Activated T-cell treated with anti-CD3 and anti-CD28 coated beads, Interleukin-2, amount 50 U/mL, for 4 hours (primary cell): ENCODE results near the gene MAN1A1. TPM values are rescaled to one million over a fixed set of nuclear protein-coding genes. Genes with fewer than 3 reads are reported as not detected.

Experiments used
- ATAC-seq, 2 donors: fragments of 200-7000 bp; cut with Tn5 transposase; one replicate each; pipeline ENCODE4 v1.10.0; 2021
- DNase-seq: peaks from one replicate; pipeline ENCODE4 v3.0.0-alpha.2; 2020
- H3K27me3 Mint-ChIP-seq: one replicate; pipeline ENCODE4 v1.8.0; 2021; ENCODE audit warnings: low read depth, mixed read lengths
- H3K36me3 Mint-ChIP-seq: one replicate; pipeline ENCODE4 v1.8.0; 2022; ENCODE audit warnings: mixed read lengths; ENCODE audit not compliant: insufficient read depth
- H3K4me1 Mint-ChIP-seq: one replicate; pipeline ENCODE4 v1.8.0; 2021; ENCODE audit warnings: low read depth, mixed read lengths
- H3K4me3 Mint-ChIP-seq: one replicate; pipeline ENCODE4 v1.8.0; 2021; ENCODE audit warnings: mild to moderate bottlenecking, moderate library complexity, mixed read lengths
- H3K9me3 Mint-ChIP-seq: one replicate; pipeline ENCODE4 v1.8.0; 2021; ENCODE audit warnings: mixed read lengths
- total RNA-seq, 3 donors: library from RNA; stranded (reverse); gene quantifications; one replicate each; pipeline ENCODE4 v1.2.1, GENCODE V29; 2021

The MAN1A1 gene
- total RNA-seq, 3 donors from 2014 or later = 28.5 to 33.6 (median 31.2) TPM

DNA sequence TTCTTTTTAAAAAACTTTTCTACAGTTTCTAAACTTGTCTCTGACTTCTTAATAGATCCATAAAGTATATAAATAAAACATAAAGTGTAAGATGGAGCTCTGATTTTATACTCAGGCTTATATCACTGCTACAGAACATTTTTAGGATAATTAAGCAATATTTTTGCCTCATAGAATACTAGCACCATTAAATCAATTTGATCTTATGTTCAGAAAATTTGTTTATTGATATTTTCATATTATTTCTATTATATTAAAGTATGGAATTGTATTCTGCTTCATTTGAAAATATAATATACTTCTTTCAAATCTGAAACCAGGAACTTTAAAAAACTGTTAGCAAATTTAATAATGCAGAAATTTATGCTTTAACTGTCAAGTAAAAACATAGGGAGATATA, 106.5 kb downstream of the MAN1A1 start:
- peaks cover 14% of the 10 kb centered on the region for H3K36me3 Mint-ChIP-seq
- no peak overlapping the region for H3K4me3 Mint-ChIP-seq
- ATAC-seq (no peak), DNase-seq (no peak)
- H3K4me1 Mint-ChIP-seq = no peaks in the 10 kb centered on the region
- H3K27me3 Mint-ChIP-seq = no peaks in the 10 kb centered on the region
- no peaks in the 10 kb centered on the region for H3K9me3 Mint-ChIP-seq

DNA sequence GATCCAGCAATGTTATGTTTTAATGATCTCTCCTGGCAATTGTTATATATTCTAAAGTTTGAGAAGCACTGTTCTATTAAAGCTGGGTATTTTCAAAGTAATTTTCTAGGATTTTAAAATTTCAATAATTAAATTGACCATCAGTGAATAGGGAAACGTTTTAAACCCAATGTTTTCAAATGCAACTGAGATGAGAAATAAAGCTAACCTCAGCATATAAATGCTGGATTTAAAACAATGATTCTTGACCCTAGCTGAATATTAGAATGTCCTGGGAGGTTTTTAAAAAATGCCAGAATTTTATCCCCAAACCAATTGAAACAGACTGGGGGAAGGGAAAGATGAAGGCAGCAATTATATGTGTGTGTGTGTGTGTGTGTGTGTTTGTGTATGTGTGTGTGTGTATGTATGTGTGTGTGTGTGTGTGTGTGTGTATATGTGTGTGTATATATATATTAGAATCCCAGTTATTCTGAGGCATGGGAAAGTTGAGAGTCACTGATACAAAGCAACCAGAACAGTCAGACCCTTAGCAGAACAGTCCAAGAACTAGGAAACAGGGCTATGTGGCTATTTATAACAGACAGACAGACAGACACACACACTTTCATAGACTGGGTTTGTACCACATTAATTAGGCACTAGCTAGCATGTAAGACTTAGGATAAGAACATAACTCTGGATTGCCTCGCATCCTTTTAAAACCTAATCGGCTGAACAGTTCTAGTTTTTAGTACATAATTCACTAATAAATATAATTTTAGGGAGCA, 107.8 kb downstream of the MAN1A1 start:
- H3K36me3 Mint-ChIP-seq = peaks cover 13% of the 10 kb centered on the region

DNA sequence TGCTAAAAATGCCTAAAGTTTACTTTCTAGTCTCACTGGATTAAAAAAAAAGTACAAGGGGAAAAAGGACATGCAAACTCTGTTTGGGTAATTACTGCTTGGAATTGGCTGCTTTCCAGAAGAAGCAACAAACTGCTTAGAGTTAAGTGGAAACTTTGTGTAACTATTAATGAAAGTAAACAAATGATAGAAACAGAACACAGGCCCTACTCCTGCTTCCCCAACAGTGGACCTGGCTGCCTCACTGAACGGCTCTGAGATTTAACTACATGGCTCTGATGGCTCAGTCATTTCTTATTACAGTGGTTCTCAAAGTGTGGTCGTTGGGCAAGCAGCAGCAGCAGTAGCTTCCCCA, 108.5 kb downstream of the MAN1A1 start:
- H3K27me3 Mint-ChIP-seq = no peaks in the 10 kb centered on the region
- peaks cover 16% of the 10 kb centered on the region for H3K36me3 Mint-ChIP-seq
- no peaks in the 10 kb centered on the region for H3K4me1 Mint-ChIP-seq
- H3K9me3 Mint-ChIP-seq = no peaks in the 10 kb centered on the region
- DNase-seq = no peak
- no peak overlapping the region for H3K4me3 Mint-ChIP-seq
- no peak for ATAC-seq

More for the DNA sequence above, 107.8 kb downstream of the MAN1A1 start:
- H3K4me1 Mint-ChIP-seq = no peaks in the 10 kb centered on the region
- no peak for ATAC-seq
- DNase-seq = no peak
- H3K27me3 Mint-ChIP-seq = no peaks in the 10 kb centered on the region
- no peaks in the 10 kb centered on the region for H3K9me3 Mint-ChIP-seq
- no peak overlapping the region for H3K4me3 Mint-ChIP-seq

DNA sequence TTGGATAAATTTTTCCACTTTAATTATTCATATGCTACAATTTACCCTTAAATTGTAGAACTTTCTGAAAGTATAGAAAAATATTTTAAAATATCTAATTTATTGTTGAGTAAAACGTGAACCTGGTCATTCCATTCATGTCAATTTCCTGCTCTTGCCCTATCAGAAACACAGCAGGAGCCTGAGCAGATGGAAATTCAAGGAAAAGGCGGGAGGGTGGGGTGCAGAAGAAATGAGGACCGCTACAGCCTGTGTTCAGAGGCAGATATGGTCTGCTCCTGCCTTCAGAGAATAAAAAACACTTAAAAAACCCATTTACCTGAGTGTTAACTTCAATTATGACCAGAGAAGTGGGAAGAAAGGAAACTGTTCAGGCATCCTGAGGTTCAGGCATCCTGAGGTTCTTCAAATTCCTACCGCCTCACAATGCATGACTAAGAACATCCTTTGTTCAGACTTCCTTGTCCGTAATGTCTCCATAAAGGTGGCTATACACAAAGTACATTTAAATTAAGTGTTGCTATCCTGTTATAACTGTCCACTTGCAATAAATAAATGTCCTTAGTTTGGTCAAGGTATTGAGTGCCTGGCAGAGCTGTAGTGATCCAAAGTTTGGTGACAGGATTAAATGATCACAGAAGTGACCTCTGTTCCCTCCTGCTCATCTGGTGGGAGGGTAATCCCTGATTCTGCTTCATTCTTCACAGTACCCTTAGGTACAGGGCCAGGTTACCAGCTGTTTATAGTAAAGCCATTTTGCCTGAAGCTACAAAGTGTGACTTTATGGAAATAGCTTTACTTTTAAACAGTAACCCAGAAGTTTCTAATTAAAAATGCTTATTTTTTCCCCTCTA, 109.1 kb downstream of the MAN1A1 start:
- ATAC-seq (no peak), DNase-seq (no peak)
- no peaks in the 10 kb centered on the region for H3K9me3 Mint-ChIP-seq
- H3K4me3 Mint-ChIP-seq = no peak overlapping the region
- H3K36me3 Mint-ChIP-seq = peaks cover 17% of the 10 kb centered on the region
- H3K4me1 Mint-ChIP-seq = no peaks in the 10 kb centered on the region
- no peaks in the 10 kb centered on the region for H3K27me3 Mint-ChIP-seq

DNA sequence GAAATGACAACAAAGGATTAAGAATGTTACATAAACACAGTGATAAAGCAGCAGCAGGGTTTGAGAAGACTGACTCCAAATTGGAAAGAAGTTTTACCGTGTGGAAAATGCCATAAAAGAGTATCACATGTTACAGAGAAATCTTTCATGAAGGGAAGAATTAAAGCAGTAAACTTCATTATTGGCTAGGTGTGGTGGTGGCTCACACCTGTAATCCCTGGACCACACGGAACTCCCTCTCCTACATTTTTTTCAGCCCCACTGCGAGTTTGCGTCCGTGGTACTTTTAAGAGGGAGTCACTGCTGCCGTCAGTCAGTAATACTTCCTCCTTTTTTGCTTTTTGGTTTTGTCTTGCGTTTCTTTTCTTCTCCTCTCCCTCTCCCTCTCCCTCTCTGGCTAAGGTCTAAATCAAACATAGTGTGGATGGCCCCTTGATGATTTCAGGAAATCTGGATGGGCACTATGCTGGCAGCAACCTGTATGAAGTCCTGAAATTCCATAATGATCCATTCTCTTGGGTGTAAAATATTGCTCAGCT, 112.3 kb downstream of the MAN1A1 start:
- H3K36me3 Mint-ChIP-seq = peaks cover 18% of the 10 kb centered on the region
- no peaks in the 10 kb centered on the region for H3K4me1 Mint-ChIP-seq
- H3K27me3 Mint-ChIP-seq = no peaks in the 10 kb centered on the region
- DNase-seq = no peak
- ATAC-seq = no peak
- H3K9me3 Mint-ChIP-seq = no peaks in the 10 kb centered on the region
- no peak overlapping the region for H3K4me3 Mint-ChIP-seq

DNA sequence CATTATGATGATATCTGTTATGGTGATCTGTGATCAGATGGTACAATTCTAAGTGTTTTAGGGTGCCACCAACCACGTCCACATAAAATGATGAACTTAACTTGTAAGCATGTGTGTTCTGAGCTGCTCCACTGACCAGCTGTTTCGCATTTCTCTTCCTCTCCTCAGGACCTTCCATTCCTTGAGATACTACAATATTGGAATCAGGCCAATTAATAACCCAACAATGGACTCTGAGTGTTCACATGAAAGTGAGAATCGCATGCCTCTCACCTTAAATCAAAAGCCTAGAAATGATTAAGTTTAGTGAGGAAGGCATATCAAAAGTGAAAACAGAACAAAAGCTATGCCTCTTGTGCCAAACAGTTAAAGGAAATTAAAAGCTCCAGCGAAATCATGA, 114.6 kb downstream of the MAN1A1 start:
- DNase-seq (no peak), ATAC-seq (no peak)
- no peak overlapping the region for H3K4me3 Mint-ChIP-seq
- peaks cover 28% of the 10 kb centered on the region for H3K36me3 Mint-ChIP-seq
- no peaks in the 10 kb centered on the region for H3K4me1 Mint-ChIP-seq
- no peaks in the 10 kb centered on the region for H3K27me3 Mint-ChIP-seq
- no peaks in the 10 kb centered on the region for H3K9me3 Mint-ChIP-seq

DNA sequence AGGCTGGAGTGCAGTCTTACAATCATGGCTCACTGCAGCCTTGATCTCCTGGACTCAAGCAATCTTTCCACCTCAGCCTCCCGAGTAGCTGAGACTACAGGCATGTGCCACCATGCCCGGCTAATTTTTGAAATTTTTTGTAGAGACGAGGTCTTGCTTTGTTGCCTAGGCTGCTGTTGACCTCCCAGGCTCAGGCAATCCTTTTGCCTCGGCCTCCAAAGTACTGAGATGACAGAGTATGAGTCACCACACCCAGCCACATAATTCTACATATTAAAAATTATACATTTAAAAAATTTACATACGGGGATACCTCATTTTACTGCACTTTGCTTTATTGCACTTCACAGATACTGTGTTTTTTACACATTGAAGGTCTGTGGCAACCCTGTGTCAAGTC, 115.1 kb downstream of the MAN1A1 start:
- no peak overlapping the region for H3K4me3 Mint-ChIP-seq
- no peaks in the 10 kb centered on the region for H3K27me3 Mint-ChIP-seq
- no peaks in the 10 kb centered on the region for H3K4me1 Mint-ChIP-seq
- no peaks in the 10 kb centered on the region for H3K9me3 Mint-ChIP-seq
- peaks cover 30% of the 10 kb centered on the region for H3K36me3 Mint-ChIP-seq
- ATAC-seq (no peak), DNase-seq (no peak)

DNA sequence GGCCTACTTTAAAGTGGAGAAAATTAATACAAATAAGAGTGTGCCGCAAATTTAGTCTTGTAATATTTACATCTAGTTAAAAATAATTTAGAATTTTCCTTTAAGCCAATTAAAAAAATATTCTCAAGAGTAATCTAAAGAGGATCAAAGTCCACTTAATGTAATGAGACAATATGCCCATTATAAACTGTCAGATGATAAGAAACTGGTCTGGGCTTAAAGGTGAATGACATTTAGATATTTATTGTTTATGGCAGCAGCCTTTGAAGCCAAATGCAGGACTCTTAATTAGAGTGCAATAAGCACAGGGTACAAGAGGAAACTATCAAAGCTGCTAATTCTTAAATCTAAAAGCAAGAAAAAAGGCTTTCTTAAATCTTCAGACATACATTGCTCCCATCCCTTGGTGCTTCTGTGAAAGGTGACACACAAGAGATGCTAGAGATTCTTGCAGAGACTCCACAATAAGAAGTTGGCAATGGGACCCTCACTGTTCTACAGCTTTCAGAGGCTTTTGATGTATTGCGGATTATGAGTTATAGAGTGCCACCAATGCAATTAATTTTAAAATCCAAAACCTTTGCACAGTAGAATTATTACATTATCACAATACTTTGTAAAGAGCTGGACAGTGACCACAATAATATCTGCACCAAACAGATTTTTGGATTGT, 116.1 kb downstream of the MAN1A1 start:
- no peaks in the 10 kb centered on the region for H3K9me3 Mint-ChIP-seq
- H3K27me3 Mint-ChIP-seq = no peaks in the 10 kb centered on the region
- no peaks in the 10 kb centered on the region for H3K4me1 Mint-ChIP-seq
- ATAC-seq (no peak), DNase-seq (no peak)
- peaks cover 30% of the 10 kb centered on the region for H3K36me3 Mint-ChIP-seq
- no peak overlapping the region for H3K4me3 Mint-ChIP-seq

DNA sequence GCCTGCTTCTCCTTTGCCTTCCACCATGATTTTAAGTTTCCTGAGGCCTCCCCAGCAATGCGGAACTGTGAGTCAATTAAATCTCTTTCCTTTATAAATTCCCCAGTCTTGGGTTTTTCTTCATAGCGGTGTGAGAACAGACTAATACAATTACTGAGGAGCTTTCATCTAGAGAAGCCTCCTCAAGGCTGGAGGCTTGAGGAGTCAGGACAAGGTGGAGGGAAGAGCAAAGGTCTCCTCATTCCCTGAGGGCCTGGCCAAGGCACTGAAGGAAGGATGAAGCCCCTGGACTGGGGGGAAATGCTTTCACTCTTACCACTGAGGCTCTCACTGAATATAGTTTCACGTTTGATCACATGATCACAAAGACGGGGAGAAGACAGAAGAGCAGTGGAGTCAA, 118.2 kb downstream of the MAN1A1 start:
- H3K36me3 Mint-ChIP-seq = peaks cover 23% of the 10 kb centered on the region
- ATAC-seq (no peak), DNase-seq (no peak)
- no peak overlapping the region for H3K4me3 Mint-ChIP-seq
- no peaks in the 10 kb centered on the region for H3K9me3 Mint-ChIP-seq
- no peaks in the 10 kb centered on the region for H3K4me1 Mint-ChIP-seq
- no peaks in the 10 kb centered on the region for H3K27me3 Mint-ChIP-seq

DNA sequence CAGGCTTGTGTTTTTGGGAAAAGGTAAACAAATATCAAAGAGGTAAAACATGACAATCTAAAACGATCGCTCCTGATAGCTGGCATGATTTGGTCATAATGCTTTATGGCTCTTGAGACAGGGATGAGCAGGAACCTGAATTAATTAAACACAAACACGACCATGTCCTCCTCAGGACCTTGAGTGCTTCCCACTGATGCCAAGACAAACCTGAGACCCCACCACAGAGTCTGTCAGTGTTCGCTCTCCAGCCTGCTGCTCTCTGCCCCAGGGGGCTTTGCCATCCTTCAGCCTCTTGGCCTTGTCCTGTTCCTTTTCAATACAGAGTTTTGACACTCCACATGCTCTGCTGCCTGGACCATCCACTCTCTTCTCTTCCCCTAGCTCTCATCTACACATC, 119.4 kb downstream of the MAN1A1 start:
- H3K36me3 Mint-ChIP-seq = peaks cover 22% of the 10 kb centered on the region
- no peak overlapping the region for H3K4me3 Mint-ChIP-seq
- ATAC-seq (no peak), DNase-seq (no peak)
- no peaks in the 10 kb centered on the region for H3K9me3 Mint-ChIP-seq
- no peaks in the 10 kb centered on the region for H3K27me3 Mint-ChIP-seq
- no peaks in the 10 kb centered on the region for H3K4me1 Mint-ChIP-seq

DNA sequence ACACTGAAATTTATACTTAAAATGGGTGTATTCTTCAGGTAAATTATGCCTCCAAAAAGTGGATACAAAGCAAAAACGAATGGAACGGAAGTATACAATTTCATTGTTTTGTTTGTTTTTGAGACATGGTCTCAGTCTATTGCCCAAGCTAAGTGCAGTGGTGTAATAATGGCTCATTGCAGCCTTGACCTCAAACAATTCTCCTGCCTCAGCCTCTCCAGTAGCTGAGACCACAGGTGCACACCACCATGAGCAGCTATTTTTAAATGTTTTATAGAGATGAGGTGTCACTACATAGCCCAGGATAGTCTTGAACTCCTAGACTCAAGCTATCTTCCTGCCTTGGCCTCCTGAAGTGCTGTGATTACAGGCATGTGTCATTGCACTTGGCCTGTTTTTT, 122.2 kb downstream of the MAN1A1 start:
- DNase-seq = no peak
- H3K4me3 Mint-ChIP-seq = no peak overlapping the region
- H3K36me3 Mint-ChIP-seq = peaks cover 19% of the 10 kb centered on the region
- ATAC-seq = no peak
- H3K9me3 Mint-ChIP-seq = no peaks in the 10 kb centered on the region
- no peaks in the 10 kb centered on the region for H3K27me3 Mint-ChIP-seq
- H3K4me1 Mint-ChIP-seq = peaks cover 1% of the 10 kb centered on the region

DNA sequence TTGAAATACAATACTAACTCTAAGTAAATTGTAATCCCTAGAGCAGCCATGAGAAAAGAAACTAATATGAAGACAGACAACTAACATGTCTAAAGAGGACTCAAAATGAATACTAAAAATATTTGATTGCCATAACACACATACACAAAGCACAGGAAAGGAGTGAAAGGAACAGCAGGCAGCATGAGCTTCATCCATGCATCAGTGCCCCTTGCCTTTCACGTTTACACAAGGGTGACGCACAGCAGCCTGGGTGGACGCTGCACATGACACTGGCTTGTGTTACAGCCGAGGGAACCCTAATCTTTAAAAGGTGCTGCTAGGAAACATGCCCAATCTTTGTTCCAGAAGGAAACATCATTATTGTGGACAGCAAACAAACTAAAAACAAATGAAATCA, 123.5 kb downstream of the MAN1A1 start:
- no peak for ATAC-seq
- Mint-ChIP-seq H3K9me3 (no peaks in the 10 kb centered on the region), H3K4me1 (peaks cover 1% of the 10 kb centered on the region)

DNA sequence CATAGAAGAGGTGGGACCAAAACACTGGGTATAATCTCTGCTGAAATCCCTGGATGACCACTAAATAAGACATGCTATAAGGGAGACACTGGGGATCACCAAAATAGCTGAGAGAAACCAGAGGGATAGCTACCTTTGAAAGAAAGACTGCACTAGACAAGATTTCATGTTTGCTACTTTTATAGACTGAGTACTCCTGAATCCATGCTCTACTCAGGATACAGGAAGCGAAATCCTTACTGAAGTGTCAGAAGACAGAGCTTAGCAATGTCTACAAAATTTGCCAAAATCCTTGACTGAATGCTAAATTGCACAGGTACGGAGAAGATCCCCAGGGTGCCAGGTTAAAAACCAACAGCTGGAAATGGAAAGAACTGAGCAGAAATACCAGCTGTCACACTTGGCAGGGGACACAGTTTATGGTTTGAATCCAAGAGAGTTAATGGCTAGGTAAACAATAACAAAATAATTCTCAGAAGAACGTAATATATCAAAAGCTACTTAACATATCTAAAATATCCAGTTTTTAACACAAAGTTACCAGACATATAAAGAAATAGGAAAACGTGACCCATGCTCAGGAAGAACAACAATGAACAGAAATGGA, 125.4 kb downstream of the MAN1A1 start:
- DNase-seq (no peak), ATAC-seq (no peak)
- no peaks in the 10 kb centered on the region for H3K27me3 Mint-ChIP-seq
- peaks cover 8% of the 10 kb centered on the region for H3K36me3 Mint-ChIP-seq
- peaks cover 1% of the 10 kb centered on the region for H3K4me1 Mint-ChIP-seq
- H3K4me3 Mint-ChIP-seq = no peak overlapping the region
- H3K9me3 Mint-ChIP-seq = no peaks in the 10 kb centered on the region

More for the DNA sequence above, 123.5 kb downstream of the MAN1A1 start:
- H3K36me3 Mint-ChIP-seq = peaks cover 15% of the 10 kb centered on the region
- H3K4me3 Mint-ChIP-seq = no peak overlapping the region
- H3K27me3 Mint-ChIP-seq = no peaks in the 10 kb centered on the region
- no peak for DNase-seq

DNA sequence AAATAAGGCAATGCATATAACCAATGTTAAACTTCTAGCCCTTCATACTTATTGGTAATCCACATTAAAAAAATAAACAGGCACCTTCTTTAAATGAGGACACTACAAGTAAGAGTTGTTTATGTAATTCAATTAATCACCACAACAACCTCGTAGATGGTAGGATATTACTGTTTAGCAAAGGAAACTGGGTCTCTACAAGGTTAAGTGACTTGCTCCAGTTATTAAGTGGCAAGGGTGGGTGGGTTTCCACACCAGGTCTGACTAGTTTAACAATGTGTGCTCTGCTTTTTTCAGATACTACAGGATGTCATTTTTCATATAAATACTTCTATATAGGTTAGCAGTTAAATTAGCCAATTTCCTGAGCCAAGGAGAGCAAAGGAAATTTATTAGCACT, 129.1 kb downstream of the MAN1A1 start:
- no peak for DNase-seq
- Mint-ChIP-seq H3K36me3 (peaks cover 11% of the 10 kb centered on the region), H3K9me3 (no peaks in the 10 kb centered on the region), H3K4me3 (no peak overlapping the region), H3K4me1 (peaks cover 1% of the 10 kb centered on the region), H3K27me3 (no peaks in the 10 kb centered on the region)
- no peak for ATAC-seq
